ENCODE data around the gene ZFYVE1.

The ZFYVE1 gene

GRCh38 chr14:72920008-72920407 is 106.9 kb downstream of the ZFYVE1 start:
- DNase-seq (ENCODE audit: low spot score) = no peak
